GM12864 (cell line): ENCODE measurements around the gene CPT1B.
"Not testable (repeated sequence)": the region's sequence is repeated elsewhere in the genome, so short reads cannot be mapped to it uniquely, and the experiment has no call there.

Source experiments
- DNase-seq: peaks from one replicate; pipeline ENCODE4 v3.0.0-alpha.2; 2011; ENCODE audit warnings: low read depth
- H3K4me3 ChIP-seq: 2 replicates; pipeline ENCODE4 v1.5.1; 2011; ENCODE audit warnings: mild to moderate bottlenecking, low read depth, low read length, control low read depth
- TF ChIP-seq, protein P1 (sequence below): IDR thresholded peaks from 2 replicates; pipeline ENCODE4 v1.5.1; 2011; ENCODE audit warnings: low read depth, mild to moderate bottlenecking, moderate library complexity, low read length, control low read depth, inconsistent platforms; ENCODE audit errors: missing control alignments

CPT1B gene

DNA sequence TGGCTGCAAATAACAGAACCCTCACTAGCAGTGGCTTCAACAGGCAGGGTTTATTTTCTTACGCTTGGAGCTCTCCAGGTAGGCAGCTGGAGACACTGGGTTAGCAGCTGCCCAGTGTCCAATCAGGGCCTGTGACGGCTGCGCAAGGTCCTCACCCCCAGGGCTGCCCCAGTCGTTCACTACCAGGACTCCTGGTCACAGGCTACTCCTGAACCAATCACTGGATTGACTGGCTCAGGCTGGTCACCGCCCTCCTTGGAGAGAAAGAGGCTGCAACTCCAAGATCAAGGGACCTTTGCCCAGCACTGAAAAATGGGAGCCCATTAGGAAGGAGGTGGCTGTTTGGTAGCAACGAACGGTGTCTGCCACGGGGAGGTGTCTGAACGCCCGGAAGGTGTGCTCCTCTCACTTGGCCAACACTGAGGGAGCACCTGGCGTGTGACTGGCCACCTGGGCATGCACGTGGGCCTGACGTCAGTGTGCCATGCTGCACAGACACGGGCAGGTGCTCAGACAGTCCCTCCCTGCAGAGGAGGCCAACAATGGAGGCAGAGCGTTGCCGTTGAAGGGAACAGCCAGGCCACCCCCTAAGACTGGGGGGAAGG lies 44.6 kb upstream of the CPT1B start:
- no peak overlapping the region for H3K4me3 ChIP-seq
- no peak for DNase-seq
- TF ChIP-seq, protein P1, sequence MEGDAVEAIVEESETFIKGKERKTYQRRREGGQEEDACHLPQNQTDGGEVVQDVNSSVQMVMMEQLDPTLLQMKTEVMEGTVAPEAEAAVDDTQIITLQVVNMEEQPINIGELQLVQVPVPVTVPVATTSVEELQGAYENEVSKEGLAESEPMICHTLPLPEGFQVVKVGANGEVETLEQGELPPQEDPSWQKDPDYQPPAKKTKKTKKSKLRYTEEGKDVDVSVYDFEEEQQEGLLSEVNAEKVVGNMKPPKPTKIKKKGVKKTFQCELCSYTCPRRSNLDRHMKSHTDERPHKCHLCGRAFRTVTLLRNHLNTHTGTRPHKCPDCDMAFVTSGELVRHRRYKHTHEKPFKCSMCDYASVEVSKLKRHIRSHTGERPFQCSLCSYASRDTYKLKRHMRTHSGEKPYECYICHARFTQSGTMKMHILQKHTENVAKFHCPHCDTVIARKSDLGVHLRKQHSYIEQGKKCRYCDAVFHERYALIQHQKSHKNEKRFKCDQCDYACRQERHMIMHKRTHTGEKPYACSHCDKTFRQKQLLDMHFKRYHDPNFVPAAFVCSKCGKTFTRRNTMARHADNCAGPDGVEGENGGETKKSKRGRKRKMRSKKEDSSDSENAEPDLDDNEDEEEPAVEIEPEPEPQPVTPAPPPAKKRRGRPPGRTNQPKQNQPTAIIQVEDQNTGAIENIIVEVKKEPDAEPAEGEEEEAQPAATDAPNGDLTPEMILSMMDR, result no peak

DNA sequence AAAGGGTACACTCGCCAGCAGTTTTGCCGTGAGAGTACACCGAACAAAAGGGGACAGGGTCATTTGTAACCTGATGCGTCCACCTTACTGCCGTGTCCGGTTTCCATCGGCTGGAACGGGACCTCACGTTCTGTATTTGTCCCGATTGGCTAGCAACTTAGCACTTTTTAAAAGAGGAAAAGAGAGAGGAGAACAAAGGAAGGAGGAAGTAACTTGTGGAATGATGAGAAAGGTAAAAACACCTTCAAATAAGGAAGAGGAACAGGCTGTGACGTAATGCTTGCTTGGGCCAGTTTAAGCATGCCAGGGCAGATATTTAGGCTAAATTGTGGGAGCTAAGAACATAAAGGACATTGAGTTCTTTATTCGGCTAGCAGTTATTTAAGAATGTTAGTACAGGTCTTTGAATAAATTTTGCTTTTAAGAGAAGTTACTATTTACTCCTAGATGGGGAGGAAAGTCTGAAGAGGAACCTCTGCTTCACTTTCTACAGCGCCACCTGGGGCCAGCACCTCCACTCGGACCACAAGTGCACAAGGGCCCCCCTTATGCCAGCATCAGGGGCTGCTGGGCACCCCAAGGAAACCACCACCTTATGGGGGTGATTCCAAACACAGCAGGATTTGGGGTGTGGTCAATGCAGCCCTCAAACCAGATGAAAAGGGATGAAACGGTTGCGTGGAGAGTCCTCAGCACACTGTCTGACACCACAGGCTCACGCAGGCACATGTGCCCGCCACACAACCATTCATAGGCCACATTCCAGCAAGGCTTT lies 43.9 kb upstream of the CPT1B start:
- H3K4me3 ChIP-seq, result peak overlapping the region; percentile 60
- TF ChIP-seq, protein P1, result peak; percentile 54
- no peak for DNase-seq

DNA sequence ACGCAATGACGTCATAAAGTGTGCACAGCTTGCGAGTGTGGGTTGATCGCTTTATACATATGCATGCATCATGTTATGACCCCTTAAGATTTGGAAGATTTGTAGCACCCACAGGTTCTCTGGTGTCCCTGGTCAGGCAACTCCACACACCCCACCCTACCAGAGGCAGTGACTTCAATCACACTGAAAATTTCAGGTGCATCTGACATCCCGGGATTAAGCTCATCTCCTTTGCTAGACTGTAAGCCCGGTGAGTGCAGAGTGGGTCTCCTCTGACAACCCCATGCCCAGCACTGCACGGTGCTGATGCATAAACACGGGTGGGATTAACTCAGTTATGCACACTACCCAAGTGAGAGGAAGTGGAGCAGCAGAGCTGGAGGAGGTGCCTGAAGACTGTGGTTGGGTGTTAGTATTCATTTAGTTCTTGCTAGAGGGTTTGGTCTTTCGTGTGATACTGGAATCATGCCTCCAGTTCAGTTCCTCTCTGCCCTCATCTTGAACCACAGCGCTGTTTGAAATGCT lies 43.2 kb upstream of the CPT1B start:
- peak; percentile 62 for DNase-seq
- TF ChIP-seq, protein P1, result no peak
- H3K4me3 ChIP-seq, result peak overlapping the region; percentile 60

DNA sequence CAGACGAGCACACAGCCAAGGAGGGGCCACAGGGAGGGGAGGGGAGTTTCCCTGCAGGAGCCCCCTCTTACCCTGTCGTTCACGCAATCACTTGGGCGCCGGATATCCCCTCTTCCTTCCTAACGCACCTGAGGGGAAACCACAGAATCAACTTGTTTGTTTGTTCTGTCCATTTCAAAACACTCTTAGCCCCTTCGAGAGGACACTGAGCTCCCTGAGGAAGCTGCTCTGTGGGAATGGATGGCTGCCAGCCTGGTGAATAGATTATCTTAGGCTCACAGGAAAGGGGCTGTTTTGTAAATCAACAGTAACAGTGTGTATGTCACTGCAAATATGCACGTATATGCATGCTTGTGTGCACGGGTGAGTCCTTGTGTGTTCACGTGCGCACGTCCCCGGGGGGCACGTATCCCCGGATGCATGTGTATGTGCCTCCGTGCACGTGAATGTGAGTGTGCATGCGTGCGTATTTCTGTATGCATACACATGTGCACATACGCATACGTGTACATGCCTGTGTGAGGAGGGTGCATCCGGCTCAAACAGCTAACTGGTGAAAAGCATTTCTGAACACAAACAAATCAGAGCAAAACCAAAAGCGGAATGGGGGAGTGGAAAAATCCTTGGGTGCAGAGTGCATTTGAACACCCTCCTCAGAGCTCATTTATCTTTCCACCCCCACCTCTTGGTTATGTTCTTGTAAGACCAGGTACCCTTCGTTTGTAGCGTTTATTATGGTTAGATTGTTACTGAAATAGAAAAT lies 42.5 kb upstream of the CPT1B start:
- TF ChIP-seq, protein P1, result no peak
- DNase-seq, result peak; percentile 72
- H3K4me3 ChIP-seq, result peak overlapping the region; percentile 60

DNA sequence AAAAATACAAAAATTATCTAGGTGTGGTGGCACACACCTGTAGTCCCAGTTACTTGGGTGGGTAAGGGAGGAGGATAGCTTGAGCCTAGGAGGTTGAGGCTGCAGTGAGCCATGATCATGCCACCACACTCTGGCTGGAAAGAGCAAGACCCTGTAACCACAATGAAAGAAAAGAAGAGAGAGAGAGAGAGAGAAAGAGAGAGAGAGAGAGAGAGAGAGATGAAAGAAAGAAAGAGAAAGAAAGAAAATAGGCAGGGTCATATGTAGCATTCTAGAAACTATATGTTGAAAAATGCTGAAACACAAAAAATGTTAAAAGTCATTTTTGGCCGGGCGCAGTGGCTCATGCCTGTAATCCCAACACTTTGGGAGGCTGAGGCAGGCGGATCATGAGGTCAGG lies 36.1 kb upstream of the CPT1B start:
- not testable (repeated sequence) for H3K4me3 ChIP-seq

DNA sequence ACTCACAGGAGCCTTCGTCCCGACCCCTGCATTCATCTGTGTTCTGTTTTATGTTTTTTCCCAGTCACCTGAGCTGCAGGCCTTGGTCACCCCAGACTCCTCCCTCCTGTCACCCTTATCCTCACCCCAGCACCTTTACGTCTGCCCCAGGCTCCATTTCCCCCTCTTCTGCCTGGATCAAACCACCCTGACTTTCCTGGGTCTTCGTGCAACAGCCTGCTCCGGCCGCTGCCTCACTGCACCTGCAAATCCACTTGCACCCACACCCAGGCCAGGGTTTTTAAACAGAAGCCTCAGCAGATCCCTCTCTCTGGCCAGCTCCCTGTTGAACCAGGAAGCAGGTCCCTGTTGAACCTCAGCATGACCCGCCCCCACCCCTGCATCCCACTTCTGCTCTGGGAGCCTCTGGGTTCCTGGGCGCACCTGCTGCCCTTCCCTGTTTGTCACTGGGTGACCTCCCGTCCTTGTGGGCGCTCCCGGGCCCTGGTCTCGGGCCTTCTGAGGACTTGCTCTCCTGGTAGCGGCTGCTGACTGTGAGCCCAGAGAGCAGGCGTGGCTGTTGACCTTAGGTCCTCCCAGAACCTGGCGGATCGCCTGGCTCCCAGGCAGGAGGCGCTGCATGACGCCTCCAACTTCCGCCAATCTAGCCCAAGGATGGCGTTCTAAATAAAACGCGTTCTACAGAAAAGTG lies 35.2 kb upstream of the CPT1B start:
- no peak for DNase-seq
- TF ChIP-seq, protein P1, result no peak
- no peak overlapping the region for H3K4me3 ChIP-seq

More for the DNA sequence above, 36.1 kb upstream of the CPT1B start:
- not testable (repeated sequence) for DNase-seq
